MCF 10A (cell line): Measurements from ENCODE around the gene CLSTN2. TPM values are rescaled to one million over a fixed set of nuclear protein-coding genes. Genes with fewer than 3 reads are reported as not detected.
A peak's percentile ranks its signal among the peaks of the same experiment; 100 is the strongest.

ENCODE experiments used
- BruUV-seq: library from RNA; stranded (reverse); fragments of 400-500 nt; replicated peaks from 2 replicates; lab custom pipeline; 2021; lab: Mats Ljungman, UMichigan
- CTCF ChIA-PET: fragments of 300-600 bp; sonication (Branson Sonifier 250); formaldehyde crosslinking; extraction: SDS; loops from one replicate; lab custom pipeline; 2021; ENCODE audit warnings: antibody characterized with exemption, inconsistent platforms; lab: Yijun Ruan, JAX
- POLR2A ChIA-PET: fragments of 300-600, 350-650 bp; sonication (Branson Sonifier 250); formaldehyde crosslinking; extraction: SDS; loops from one replicate; lab custom pipeline; 2020; ENCODE audit warnings: antibody characterized with exemption, inconsistent platforms; lab: Yijun Ruan, JAX
- DNase-seq: peaks from one replicate; pipeline ENCODE4 v3.0.0-alpha.2; 2018; ENCODE audit not compliant: unreplicated experiment
- H3K27ac Mint-ChIP-seq: one replicate; pipeline ENCODE4 v1.8.0; 2022; ENCODE audit warnings: mild to moderate bottlenecking, low read depth, mixed read lengths; ENCODE audit not compliant: unreplicated experiment
- H3K27me3 Mint-ChIP-seq: one replicate; pipeline ENCODE4 v1.8.0; 2022; ENCODE audit warnings: mixed read lengths; ENCODE audit not compliant: insufficient read depth, unreplicated experiment
- H3K36me3 Mint-ChIP-seq: one replicate; pipeline ENCODE4 v1.8.0; 2022; ENCODE audit warnings: mild to moderate bottlenecking, moderate library complexity, mixed read lengths; ENCODE audit not compliant: insufficient read depth, unreplicated experiment
- H3K4me1 Mint-ChIP-seq: one replicate; pipeline ENCODE4 v1.8.0; 2022; ENCODE audit warnings: mixed read lengths; ENCODE audit not compliant: insufficient read depth, unreplicated experiment
- H3K4me3 Mint-ChIP-seq: one replicate; pipeline ENCODE4 v1.8.0; 2022; ENCODE audit warnings: mild to moderate bottlenecking, moderate library complexity, mixed read lengths; ENCODE audit not compliant: unreplicated experiment
- H3K9me3 Mint-ChIP-seq: one replicate; pipeline ENCODE4 v1.8.0; 2022; ENCODE audit warnings: mixed read lengths; ENCODE audit not compliant: unreplicated experiment
- CTCF ChIP-seq: fragments of 200-600 bp; IDR thresholded peaks from one replicate; pipeline ENCODE4 v1.8.0; 2022; ENCODE audit warnings: antibody characterized with exemption, mild to moderate bottlenecking; ENCODE audit not compliant: unreplicated experiment
- intact Hi-C: fragments of 100-400 bp; cut with micrococcal nuclease; formaldehyde crosslinking; loops from 2 replicates; pipeline ENCODE4 v1.14.1; 2022
- total RNA-seq: library from RNA; stranded (reverse); gene quantifications from 2 replicates; pipeline ENCODE4 v1.2.3, GENCODE V29; 2022

Gene CLSTN2
- total RNA-seq, 1 experiment from 2014 or later: not detected

DNA sequence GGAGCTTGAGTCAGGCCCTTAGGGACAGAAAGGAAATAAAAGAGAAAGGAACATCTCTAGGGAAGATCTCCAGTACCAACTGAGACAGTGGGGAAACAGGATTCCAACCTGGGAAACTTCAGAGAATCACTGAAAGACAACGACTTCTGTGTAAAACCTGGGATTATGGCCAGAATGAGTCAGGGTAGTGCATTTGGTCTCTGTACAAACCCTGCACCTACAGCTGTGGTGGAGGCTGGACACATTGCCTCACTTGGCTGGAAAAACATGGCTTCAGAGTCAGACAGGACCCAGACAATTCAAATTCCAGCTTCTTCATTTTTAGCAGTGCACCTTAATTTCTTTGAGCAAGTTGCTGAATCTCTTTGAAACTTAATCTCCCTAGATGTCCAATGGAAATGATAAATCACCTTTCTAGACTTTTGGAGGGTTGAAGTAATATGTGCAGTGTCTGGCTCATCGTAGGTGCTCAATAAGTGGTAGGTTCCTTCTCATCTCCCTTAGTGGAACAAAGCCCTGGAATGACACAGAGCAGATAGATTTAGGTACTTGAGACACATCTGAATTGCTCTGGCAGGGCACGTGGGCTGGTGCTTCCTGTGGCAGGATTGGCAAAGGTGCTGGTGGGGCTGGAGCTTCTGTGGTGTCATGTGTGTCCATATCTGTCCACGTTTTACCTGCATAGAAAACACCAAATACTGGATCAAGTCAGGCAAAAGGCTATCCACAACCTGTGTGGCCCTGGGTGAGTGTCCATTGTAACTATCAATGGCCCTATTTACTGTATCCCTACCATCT is 6.1 kb upstream of the CLSTN2 start:
- H3K4me3 Mint-ChIP-seq: no peak overlapping the region
- peaks cover 7% of the 10 kb centered on the region for H3K9me3 Mint-ChIP-seq
- no peaks in the 10 kb centered on the region for H3K4me1 Mint-ChIP-seq
- no TSS peak for BruUV-seq
- peak; percentile 32 for DNase-seq
- no peak for TF ChIP-seq CTCF
- peaks cover under 1% of the 10 kb centered on the region for H3K36me3 Mint-ChIP-seq
- no peak overlapping the region for H3K27ac Mint-ChIP-seq
- H3K27me3 Mint-ChIP-seq: peaks cover 17% of the 10 kb centered on the region
- intact Hi-C loops: no loop called here
- ChIA-PET POLR2A (no interaction called here), CTCF (interaction anchor here (0.7 kb wide), 1 partner anchor 14 kb away, joined by 3 read pairs; no protein-coding TSS in a partner anchor)

- Mint-ChIP-seq H3K27me3 (peaks cover 16% of the 10 kb centered on the region), H3K4me3 (no peak overlapping the region), H3K36me3 (peaks cover 5% of the 10 kb centered on the region), H3K9me3 (peaks cover 7% of the 10 kb centered on the region), H3K4me1 (no peaks in the 10 kb centered on the region), H3K27ac (no peak overlapping the region)
- no TSS peak for BruUV-seq
- POLR2A ChIA-PET: no interaction called here
- no peak for DNase-seq
- intact Hi-C loops: loop anchor here (10.0 kb wide), 1 partner anchor 345 kb away; no protein-coding TSS in a partner anchor
- TF ChIP-seq CTCF: no peak
- CTCF ChIA-PET: interaction anchor here (0.6 kb wide), 1 partner anchor 32 kb away, joined by 3 read pairs; no protein-coding TSS in a partner anchor
Observed at GRCh38 chr3:139930211-139930610, 4.8 kb upstream of the CLSTN2 start.

- intact Hi-C loops: loop anchor here (10.0 kb wide), 1 partner anchor 349 kb away; no protein-coding TSS in a partner anchor
- no TSS peak for BruUV-seq
- Mint-ChIP-seq H3K27me3 (peaks cover 30% of the 10 kb centered on the region), H3K4me1 (no peaks in the 10 kb centered on the region), H3K36me3 (peaks cover 5% of the 10 kb centered on the region), H3K4me3 (no peak overlapping the region), H3K27ac (no peak overlapping the region), H3K9me3 (no peaks in the 10 kb centered on the region)
- ChIA-PET CTCF (no interaction called here), POLR2A (no interaction called here)
- DNase-seq: no peak
- TF ChIP-seq CTCF: no peak
Observed at GRCh38 chr3:139933766-139934165, 1.2 kb upstream of the CLSTN2 start.

DNA sequence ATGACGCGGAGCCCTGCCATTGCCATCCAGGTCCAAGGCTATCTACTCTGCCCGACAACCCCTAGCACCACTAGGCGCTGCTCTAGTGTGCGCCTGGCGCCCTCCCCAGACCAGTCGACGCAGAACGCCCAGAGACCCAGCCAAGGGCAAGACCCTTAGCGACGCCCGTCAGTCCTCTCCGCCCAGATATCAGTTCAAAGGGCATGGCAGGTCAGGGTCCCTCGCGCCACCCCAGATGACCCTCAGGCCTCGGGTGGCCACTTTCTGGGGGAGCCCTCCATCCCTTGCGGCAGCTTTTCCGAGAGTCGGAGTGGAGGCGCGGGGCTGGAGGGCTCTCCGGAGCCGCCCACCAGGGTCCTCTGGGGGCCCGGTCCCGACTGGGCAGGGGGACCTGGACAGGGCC is 371 bp upstream of the CLSTN2 start:
- ChIA-PET CTCF (interaction anchor here (0.6 kb wide), 2 partner anchors 28 to 1158 kb away, joined by 3 read pairs; no protein-coding TSS in a partner anchor), POLR2A (no interaction called here)
- no peaks in the 10 kb centered on the region for H3K9me3 Mint-ChIP-seq
- TF ChIP-seq CTCF: no peak
- no TSS peak for BruUV-seq
- no peak overlapping the region for H3K27ac Mint-ChIP-seq
- intact Hi-C loops: loop anchor here (10.0 kb wide), 1 partner anchor 350 kb away; no protein-coding TSS in a partner anchor
- peaks cover 30% of the 10 kb centered on the region for H3K27me3 Mint-ChIP-seq
- no peak overlapping the region for H3K4me3 Mint-ChIP-seq
- DNase-seq: no peak
- no peaks in the 10 kb centered on the region for H3K4me1 Mint-ChIP-seq
- H3K36me3 Mint-ChIP-seq: peaks cover 5% of the 10 kb centered on the region
